Gastrocnemius medialis (tissue), 4 donors: ENCODE data around the gene METTL8. TPM values are rescaled to one million over a fixed set of nuclear protein-coding genes. Genes with fewer than 3 reads are reported as not detected.

Source experiments
- ATAC-seq, 2 donors: fragments of 150-250 bp; one replicate each; pipeline ENCODE4 v1.9.1; 2016
- DNase-seq, 2 donors: peaks; one replicate each; pipeline ENCODE4 v3.0.0-alpha.2; 2019
- H3K27ac ChIP-seq, 4 donors: fragments of 200-600 bp; sonication (generic); 1 replicate in 1 of 4; 2 replicates in 3 of 4; pipeline ENCODE4 v1.5.1; 2016 to 2018; ENCODE audit warnings: mild to moderate bottlenecking in 2 of 4, moderate library complexity in 1 of 4
- H3K27me3 ChIP-seq, 3 donors: fragments of 200-600 bp; sonication (generic) in 2 of 3; 1 replicate in 1 of 3; 2 replicates in 2 of 3; pipeline versions ENCODE4 v1.5.1 to v1.6.0; 2016 to 2019; ENCODE audit warnings: mild to moderate bottlenecking in 1 of 3, moderate library complexity in 1 of 3
- H3K36me3 ChIP-seq, 2 donors: fragments of 200-600 bp; sonication (generic) in 1 of 2; one replicate each; pipeline ENCODE4 v1.5.1; 2017 to 2018
- H3K4me1 ChIP-seq, 2 donors: fragments of 200-600 bp; sonication (generic) in 1 of 2; one replicate each; pipeline ENCODE4 v1.5.1; 2016 to 2017; ENCODE audit warnings: mild to moderate bottlenecking in 2 of 2
- H3K4me3 ChIP-seq, 4 donors: fragments of 200-600 bp; sonication (generic) in 3 of 4; 1 replicate in 1 of 4; 2 replicates in 3 of 4; pipeline ENCODE4 v1.5.1; 2016 to 2019; ENCODE audit warnings: mild to moderate bottlenecking in 2 of 4
- H3K9me3 ChIP-seq, 3 donors: fragments of 200-600 bp; sonication (generic) in 2 of 3; 1 replicate in 1 of 3; 2 replicates in 2 of 3; pipeline ENCODE4 v1.5.1; 2016 to 2019
- CTCF ChIP-seq, 5 experiments: fragments of 450-650 bp in 3 of 5; fragments of 200-600 bp in 2 of 5; sonication (generic) in 2 of 5; IDR thresholded peaks in 4 of 5; conservative IDR thresholded peaks in 1 of 5; 1 replicate in 4 of 5; 2 replicates in 1 of 5; pipeline ENCODE4 v1.5.1; 2016 to 2019; ENCODE audit warnings: antibody characterized with exemption in 5 of 5, mild to moderate bottlenecking in 3 of 5, moderate library complexity in 3 of 5
- POLR2A ChIP-seq, 2 donors: fragments of 450-650 bp; IDR thresholded peaks; one replicate each; pipeline ENCODE4 v1.6.1; 2017; ENCODE audit warnings: antibody characterized with exemption in 2 of 2, mild to moderate bottlenecking in 2 of 2, moderate library complexity in 2 of 2
- in situ Hi-C, 4 donors: fragments of 200-750 bp; cut with MboI; loops; one replicate each; pipeline versions ENCODE4 v1.15.0 to v1.8.0; 2017; ENCODE audit warnings: low sequenced_read_pairs in 4 of 4
- intact Hi-C: fragments of 100-400 bp; cut with DNase I; formaldehyde crosslinking; loops from one replicate; pipeline ENCODE4 v1.15.1; 2023; ENCODE audit warnings: low total_unique reads
- total RNA-seq, 4 donors: library from RNA; depleted of rRNA; stranded (reverse); fragments of >200 nt; gene quantifications; one replicate each; pipeline versions ENCODE4 v1.1.0 to v1.2.3, GENCODE V29; 2016

The METTL8 gene
- total RNA-seq, 4 donors from 2014 or later = 10.3 to 22.0 (median 11.0) TPM

- no peaks in the 10 kb centered on the region for H3K4me1 ChIP-seq
- in situ Hi-C loops (no loop called here), intact Hi-C loops (no loop called here)
- ATAC-seq = no peak
- no peak for TF ChIP-seq POLR2A (IDR thresholded peaks at IDR 0.05)
- TF ChIP-seq CTCF (IDR thresholded peaks at IDR 0.05 in 4 of 5, conservative IDR thresholded peaks at IDR 0.05 in 1 of 5) = no peak
- H3K36me3 ChIP-seq = no peaks in the 10 kb centered on the region
- H3K4me3 ChIP-seq = no peak overlapping the region
- H3K27me3 ChIP-seq = no peaks in the 10 kb centered on the region
- no peak overlapping the region for H3K27ac ChIP-seq
- no peaks in the 10 kb centered on the region for H3K9me3 ChIP-seq
- no peak for DNase-seq
Measured at GRCh38 chr2:171341394-171342066, 92.3 kb downstream of the METTL8 start.

DNA sequence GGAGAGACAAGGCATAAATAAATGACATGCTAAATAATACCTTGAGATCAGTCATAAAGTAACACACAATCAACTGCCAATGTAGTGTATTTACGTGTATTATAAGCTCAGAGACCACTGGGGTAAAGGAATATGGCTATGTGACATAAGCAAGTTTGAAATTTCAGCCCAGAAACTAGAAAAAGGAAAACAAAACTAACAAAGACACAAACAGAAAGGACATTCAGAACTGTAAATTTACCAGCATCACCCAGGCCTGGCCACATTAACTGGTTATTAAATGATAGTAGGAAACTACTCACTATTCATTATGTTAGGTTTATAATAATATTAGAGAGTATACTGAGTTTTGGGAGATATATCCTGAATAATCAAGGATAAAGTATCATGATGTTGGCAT is 98.8 kb downstream of the METTL8 start:
- Histone ChIP-seq H3K27ac (no peak overlapping the region), H3K4me1 (peaks cover 0 to 7% of the 10 kb centered on the region in 2 donors), H3K4me3 (no peak overlapping the region), H3K36me3 (no peaks in the 10 kb centered on the region), H3K9me3 (no peaks in the 10 kb centered on the region), H3K27me3 (no peaks in the 10 kb centered on the region)
- ATAC-seq = no peak
- intact Hi-C loops = no loop called here
- TF ChIP-seq POLR2A (IDR thresholded peaks at IDR 0.05) (no peak), CTCF (IDR thresholded peaks at IDR 0.05 in 4 of 5, conservative IDR thresholded peaks at IDR 0.05 in 1 of 5) (no peak)
- in situ Hi-C loops = no loop called here
- no peak for DNase-seq

DNA sequence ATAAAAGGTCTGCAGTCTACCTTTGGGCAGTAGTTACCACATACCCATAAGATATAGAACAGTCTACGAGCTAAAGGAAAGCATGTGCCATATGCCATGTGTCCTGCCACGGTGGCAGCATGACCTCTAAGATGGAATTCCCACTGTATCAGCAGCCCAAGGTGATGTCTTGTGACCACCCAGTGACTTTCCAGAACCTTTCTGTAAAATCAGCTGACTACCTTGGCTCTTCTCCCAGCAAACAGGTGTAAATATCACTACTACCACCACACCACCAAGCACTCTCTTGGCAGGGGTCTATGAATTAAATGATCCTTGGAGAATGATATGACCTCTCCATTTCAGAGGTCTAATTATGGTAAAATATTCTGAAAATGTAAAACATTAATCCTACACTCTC is 99.6 kb downstream of the METTL8 start:
- intact Hi-C loops (no loop called here), in situ Hi-C loops (no loop called here)
- H3K4me3 ChIP-seq = no peak overlapping the region
- H3K9me3 ChIP-seq = no peaks in the 10 kb centered on the region
- TF ChIP-seq POLR2A (IDR thresholded peaks at IDR 0.05) (no peak), CTCF (IDR thresholded peaks at IDR 0.05 in 4 of 5, conservative IDR thresholded peaks at IDR 0.05 in 1 of 5) (no peak)
- no peak for ATAC-seq
- no peaks in the 10 kb centered on the region for H3K27me3 ChIP-seq
- peaks cover 0 to 7% of the 10 kb centered on the region in 2 donors for H3K4me1 ChIP-seq
- no peak overlapping the region for H3K27ac ChIP-seq
- no peak for DNase-seq
- H3K36me3 ChIP-seq = no peaks in the 10 kb centered on the region

GRCh38 chr2:171330155-171330956 is 103.4 kb downstream of the METTL8 start:
- H3K27ac ChIP-seq = no peak overlapping the region
- H3K36me3 ChIP-seq = no peaks in the 10 kb centered on the region
- TF ChIP-seq POLR2A (IDR thresholded peaks at IDR 0.05) (no peak), CTCF (IDR thresholded peaks at IDR 0.05 in 4 of 5, conservative IDR thresholded peaks at IDR 0.05 in 1 of 5) (no peak)
- no peak for DNase-seq
- no peaks in the 10 kb centered on the region for H3K9me3 ChIP-seq
- no peak for ATAC-seq
- intact Hi-C loops = no loop called here
- no peaks in the 10 kb centered on the region for H3K27me3 ChIP-seq
- H3K4me3 ChIP-seq = no peak overlapping the region
- peaks cover 0 to 7% of the 10 kb centered on the region in 2 donors for H3K4me1 ChIP-seq
- in situ Hi-C loops = no loop called here
